ENCODE results near the gene ZC3H12D. TPM values are rescaled to one million over a fixed set of nuclear protein-coding genes. Genes with fewer than 3 reads are reported as not detected.

The ZC3H12D gene
- total and polyA plus RNA-seq, 2 of the 8 experiments (the other 6 are each of a cell fraction or from before 2014, with no cell fraction given) = 0.05 to 0.07 TPM

DNA sequence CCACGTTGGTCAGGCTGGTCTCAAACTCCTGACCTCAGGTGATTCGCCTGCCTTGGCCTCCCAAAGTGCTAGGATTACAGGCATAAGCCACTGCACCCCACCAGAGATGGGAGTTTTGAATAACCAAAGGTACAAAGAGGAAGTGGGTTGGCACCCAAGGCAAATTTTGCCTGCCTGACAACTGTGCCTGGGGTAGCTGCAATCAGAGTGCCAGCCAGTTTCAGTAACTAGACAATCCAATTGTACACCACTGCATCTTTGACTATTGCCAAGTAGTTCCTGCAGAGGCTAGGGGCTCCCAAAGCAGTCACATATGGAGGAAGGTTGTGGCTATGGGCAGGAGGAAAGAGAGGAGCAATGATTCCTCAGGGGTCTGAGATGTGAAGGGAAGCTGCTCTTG lies 16.6 kb downstream of the ZC3H12D start:
- no peak overlapping the region for H3K14ac ChIP-seq (ENCODE audit: insufficient read length)
- H2BK120ac ChIP-seq (replicated peaks; ENCODE audit: low read depth, low read length) = no peak overlapping the region
- H4K8ac ChIP-seq (ENCODE audit: extremely low read depth, insufficient read depth, low read length) = no peak overlapping the region
- no peaks in the 10 kb centered on the region for H3K23me2 ChIP-seq (ENCODE audit: low read depth, low read length)
- DNase-seq (ENCODE audit: low read depth in 1 of 2, low spot score in 2 of 2) (no peak), FAIRE-seq (no peak)
- H3K56ac ChIP-seq (replicated peaks; ENCODE audit: insufficient read length, low read depth, low read length) = no peak overlapping the region
- POLR2A ChIA-PET (ENCODE audit: partially characterized antibody) = no interaction called here
- no peaks in the 10 kb centered on the region for H3K36me3 ChIP-seq (ENCODE audit: control insufficient read depth in 2 of 4, insufficient read depth in 4 of 4, low read length in 3 of 4)
- no peak overlapping the region for H3K4me2 ChIP-seq (ENCODE audit: insufficient read depth in 1 of 2, low read depth in 2 of 2, low read length in 2 of 2)
- H3K9me3 ChIP-seq (ENCODE audit: insufficient read depth in 2 of 2, low read depth in 1 of 2, low read length in 1 of 2) = no peaks in the 10 kb centered on the region
- no peak overlapping the region for H3K4ac ChIP-seq (replicated peaks; ENCODE audit: insufficient read length, low read depth, low read length)
- no peak overlapping the region for H3K23ac ChIP-seq (ENCODE audit: insufficient read length)
- no peak overlapping the region for H2BK12ac ChIP-seq (ENCODE audit: low read depth, low read length)
- CTCF ChIA-PET (ENCODE audit: partially characterized antibody) = interaction anchor here (0.5 to 0.7 kb wide), 2 partner anchors 9 to 15 kb away, joined by 3 read pairs; no protein-coding TSS in a partner anchor
- no peak overlapping the region for H2AFZ ChIP-seq (ENCODE audit: low read length)
- H4K5ac ChIP-seq (ENCODE audit: insufficient read length, low read depth, low read length) = no peak overlapping the region
- 79% methylated on average over 2 of the region's 2 CpGs; no CpG with 5 or more reads in 1 of the 2 experiments for WGBS, 2 experiments (ENCODE audit: extremely low coverage in 1 of 2, insufficient coverage in 1 of 2, insufficient read length in 1 of 2, insufficient replicate concordance in 2 of 2, low coverage in 1 of 2, low lambda C conversion rate in 2 of 2, missing lambda C conversion rate in 1 of 2)
- H3K27ac ChIP-seq (ENCODE audit: low read depth, low read length) = no peak overlapping the region
- no peak overlapping the region for H2AK5ac ChIP-seq (ENCODE audit: low read depth, low read length)
- no peak overlapping the region for H3K9ac ChIP-seq (replicated peaks in 1 of 4; ENCODE audit: extremely low read depth in 1 of 4, low read depth in 3 of 4, low read length in 3 of 4)
- H2BK15ac ChIP-seq (ENCODE audit: low read length) = no peak overlapping the region
- H2BK5ac ChIP-seq (ENCODE audit: low read depth, low read length) = no peak overlapping the region
- no peaks in the 10 kb centered on the region for H3K4me1 ChIP-seq (replicated peaks in 1 of 4; ENCODE audit: control insufficient read depth in 3 of 4, insufficient read depth in 4 of 4, low read length in 3 of 4)
- no peaks in the 10 kb centered on the region for H3K79me1 ChIP-seq (ENCODE audit: low read depth, low read length)
- no peak overlapping the region for H2BK20ac ChIP-seq (ENCODE audit: low read length)
- H4K91ac ChIP-seq (replicated peaks; ENCODE audit: insufficient read length, low read length) = no peak overlapping the region
- no peak overlapping the region for H3K4me3 ChIP-seq (ENCODE audit: extremely low read depth in 1 of 4, insufficient read depth in 2 of 4, low read depth in 3 of 4, low read length in 4 of 4)
- H4K20me1 ChIP-seq (replicated peaks in 1 of 2; ENCODE audit: control insufficient read depth in 1 of 2, insufficient read depth in 2 of 2, low read length in 2 of 2) = no peaks in the 10 kb centered on the region
- H3K79me2 ChIP-seq (ENCODE audit: control insufficient read depth in 1 of 2, insufficient read depth in 2 of 2, low read length in 2 of 2) = no peaks in the 10 kb centered on the region
- H3K27me3 ChIP-seq (replicated peaks in 1 of 4; ENCODE audit: control insufficient read depth in 3 of 4, extremely low read depth in 1 of 4, insufficient read depth in 3 of 4, low read length in 3 of 4) = no peaks in the 10 kb centered on the region
- H3K18ac ChIP-seq (ENCODE audit: extremely low read depth, low read length) = no peak overlapping the region
- TF ChIP-seq, protein P1, sequence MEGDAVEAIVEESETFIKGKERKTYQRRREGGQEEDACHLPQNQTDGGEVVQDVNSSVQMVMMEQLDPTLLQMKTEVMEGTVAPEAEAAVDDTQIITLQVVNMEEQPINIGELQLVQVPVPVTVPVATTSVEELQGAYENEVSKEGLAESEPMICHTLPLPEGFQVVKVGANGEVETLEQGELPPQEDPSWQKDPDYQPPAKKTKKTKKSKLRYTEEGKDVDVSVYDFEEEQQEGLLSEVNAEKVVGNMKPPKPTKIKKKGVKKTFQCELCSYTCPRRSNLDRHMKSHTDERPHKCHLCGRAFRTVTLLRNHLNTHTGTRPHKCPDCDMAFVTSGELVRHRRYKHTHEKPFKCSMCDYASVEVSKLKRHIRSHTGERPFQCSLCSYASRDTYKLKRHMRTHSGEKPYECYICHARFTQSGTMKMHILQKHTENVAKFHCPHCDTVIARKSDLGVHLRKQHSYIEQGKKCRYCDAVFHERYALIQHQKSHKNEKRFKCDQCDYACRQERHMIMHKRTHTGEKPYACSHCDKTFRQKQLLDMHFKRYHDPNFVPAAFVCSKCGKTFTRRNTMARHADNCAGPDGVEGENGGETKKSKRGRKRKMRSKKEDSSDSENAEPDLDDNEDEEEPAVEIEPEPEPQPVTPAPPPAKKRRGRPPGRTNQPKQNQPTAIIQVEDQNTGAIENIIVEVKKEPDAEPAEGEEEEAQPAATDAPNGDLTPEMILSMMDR (IDR thresholded peaks at IDR 0.05; ENCODE audit: control extremely low read depth in 1 of 3, insufficient read depth in 1 of 3, low read depth in 1 of 3, low read length in 3 of 3) = no peak
- TF ChIP-seq CHD1 (IDR thresholded peaks at IDR 0.05; ENCODE audit: low read depth, low read length) = no peak
- TF ChIP-seq JUN (IDR thresholded peaks at IDR 0.05; ENCODE audit: low read depth, low read length) = no peak
- no peak for TF ChIP-seq CBX8 (IDR thresholded peaks at IDR 0.05; ENCODE audit: borderline replicate concordance, low read depth, low read length)
- no peak for TF ChIP-seq EGR1 (IDR thresholded peaks at IDR 0.05; ENCODE audit: borderline replicate concordance, low read depth, low read length)
- TF ChIP-seq RAD21 (IDR thresholded peaks at IDR 0.05 in 1 of 2, conservative IDR thresholded peaks at IDR 0.05 in 1 of 2; ENCODE audit: low read depth in 2 of 2, low read length in 2 of 2) = no peak
- TF ChIP-seq SAP30 (IDR thresholded peaks at IDR 0.05; ENCODE audit: insufficient read depth, insufficient replicate concordance, low read length) = no peak
- no peak for TF ChIP-seq FOSL1 (IDR thresholded peaks at IDR 0.05; ENCODE audit: insufficient read depth, low read depth, low read length)
- TF ChIP-seq, protein P2, sequence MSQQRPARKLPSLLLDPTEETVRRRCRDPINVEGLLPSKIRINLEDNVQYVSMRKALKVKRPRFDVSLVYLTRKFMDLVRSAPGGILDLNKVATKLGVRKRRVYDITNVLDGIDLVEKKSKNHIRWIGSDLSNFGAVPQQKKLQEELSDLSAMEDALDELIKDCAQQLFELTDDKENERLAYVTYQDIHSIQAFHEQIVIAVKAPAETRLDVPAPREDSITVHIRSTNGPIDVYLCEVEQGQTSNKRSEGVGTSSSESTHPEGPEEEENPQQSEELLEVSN (IDR thresholded peaks at IDR 0.05) = no peak
- no peak for TF ChIP-seq TAF1 (IDR thresholded peaks at IDR 0.05; ENCODE audit: low read depth, low read length)
- no peak for TF ChIP-seq BACH1 (IDR thresholded peaks at IDR 0.05; ENCODE audit: low read length)
